AG04449 (cell line): ENCODE results near the gene LLGL1.

Source experiments
- CTCF ChIA-PET: fragments of 350-600 bp; formaldehyde crosslinking; extraction: SDS; loops from one replicate; lab custom pipeline; 2021; ENCODE audit warnings: antibody characterized with exemption; lab: Yijun Ruan, JAX
- POLR2A ChIA-PET: fragments of 400-600, 350-600 bp; formaldehyde crosslinking; extraction: SDS; loops from one replicate; lab custom pipeline; 2020; ENCODE audit warnings: antibody characterized with exemption, inconsistent platforms; lab: Yijun Ruan, JAX
- DNase-seq: peaks from one replicate; pipeline ENCODE4 v3.0.0-alpha.2; 2010; ENCODE audit warnings: low read depth, low spot score
- H3K4me3 ChIP-seq: 2 replicates; pipeline ENCODE4 v1.5.1; 2011; ENCODE audit warnings: low read depth, mild to moderate bottlenecking, control low read depth, low read length
- TF ChIP-seq, protein P1 (sequence below): IDR thresholded peaks from one replicate; pipeline ENCODE4 v1.5.1; 2011; ENCODE audit warnings: mild to moderate bottlenecking, moderate library complexity, low read length, control low read depth, inconsistent platforms; ENCODE audit not compliant: insufficient read depth; ENCODE audit errors: missing control alignments

The LLGL1 gene

DNA sequence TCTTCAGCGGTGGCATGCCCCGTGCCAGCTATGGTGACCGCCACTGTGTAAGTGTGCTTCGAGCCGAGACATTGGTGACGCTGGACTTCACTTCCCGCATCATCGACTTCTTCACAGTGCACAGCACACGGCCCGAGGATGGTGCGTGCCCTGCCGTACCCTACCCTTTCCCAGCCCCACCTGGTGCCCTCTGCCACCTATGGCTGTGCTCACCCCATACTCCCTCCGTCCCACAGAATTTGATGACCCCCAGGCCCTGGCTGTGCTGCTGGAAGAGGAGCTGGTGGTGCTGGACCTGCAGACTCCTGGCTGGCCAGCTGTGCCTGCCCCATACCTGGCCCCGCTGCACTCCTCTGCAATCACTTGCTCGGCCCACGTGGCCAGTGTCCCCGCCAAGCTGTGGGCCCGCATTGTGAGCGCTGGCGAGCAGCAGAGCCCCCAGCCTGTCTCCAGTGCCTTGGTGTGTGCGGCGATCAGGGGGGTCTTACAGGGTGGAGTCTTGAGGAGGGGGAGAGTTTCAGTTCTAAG is 9.5 kb downstream of the LLGL1 start:
- H3K4me3 ChIP-seq: no peak overlapping the region
- ChIA-PET CTCF (interaction anchor here (1.0 to 2.0 kb wide), 3 partner anchors 8 to 20 kb away, joined by 3 to 12 read pairs (median 4); no protein-coding TSS in a partner anchor), POLR2A (no interaction called here)
- TF ChIP-seq, protein P1, sequence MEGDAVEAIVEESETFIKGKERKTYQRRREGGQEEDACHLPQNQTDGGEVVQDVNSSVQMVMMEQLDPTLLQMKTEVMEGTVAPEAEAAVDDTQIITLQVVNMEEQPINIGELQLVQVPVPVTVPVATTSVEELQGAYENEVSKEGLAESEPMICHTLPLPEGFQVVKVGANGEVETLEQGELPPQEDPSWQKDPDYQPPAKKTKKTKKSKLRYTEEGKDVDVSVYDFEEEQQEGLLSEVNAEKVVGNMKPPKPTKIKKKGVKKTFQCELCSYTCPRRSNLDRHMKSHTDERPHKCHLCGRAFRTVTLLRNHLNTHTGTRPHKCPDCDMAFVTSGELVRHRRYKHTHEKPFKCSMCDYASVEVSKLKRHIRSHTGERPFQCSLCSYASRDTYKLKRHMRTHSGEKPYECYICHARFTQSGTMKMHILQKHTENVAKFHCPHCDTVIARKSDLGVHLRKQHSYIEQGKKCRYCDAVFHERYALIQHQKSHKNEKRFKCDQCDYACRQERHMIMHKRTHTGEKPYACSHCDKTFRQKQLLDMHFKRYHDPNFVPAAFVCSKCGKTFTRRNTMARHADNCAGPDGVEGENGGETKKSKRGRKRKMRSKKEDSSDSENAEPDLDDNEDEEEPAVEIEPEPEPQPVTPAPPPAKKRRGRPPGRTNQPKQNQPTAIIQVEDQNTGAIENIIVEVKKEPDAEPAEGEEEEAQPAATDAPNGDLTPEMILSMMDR: no peak
- no peak for DNase-seq

DNA sequence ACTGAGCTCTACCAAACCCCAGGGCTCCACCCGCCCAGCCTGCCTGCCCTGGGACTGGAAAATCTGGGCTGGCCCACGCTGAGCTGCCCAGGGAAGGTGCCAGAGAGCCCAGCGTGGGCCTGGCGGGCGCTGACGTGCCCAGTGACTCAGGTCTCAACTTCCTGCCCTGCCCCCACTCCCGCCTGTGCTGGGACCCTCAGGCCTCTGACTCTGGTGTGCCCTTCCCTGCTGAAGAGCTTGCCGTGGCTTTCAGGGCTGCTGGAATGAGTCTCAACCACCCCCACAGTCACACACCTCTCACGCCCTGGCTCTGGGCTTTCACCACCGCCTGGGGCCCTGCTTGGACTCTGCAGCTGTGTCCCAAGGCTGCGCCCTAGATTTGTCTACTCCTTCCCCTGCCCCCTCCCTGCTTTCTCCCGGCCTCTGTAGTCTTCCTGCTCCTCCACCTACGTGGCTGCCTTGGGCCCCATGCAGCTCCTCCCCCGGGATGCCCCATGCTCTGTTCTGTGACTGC is 10.4 kb downstream of the LLGL1 start:
- TF ChIP-seq, protein P1: no peak
- DNase-seq: no peak
- ChIA-PET CTCF (interaction anchor here (0.8 to 2.0 kb wide), 4 partner anchors 9 to 44 kb away, joined by 3 to 12 read pairs (median 4); no protein-coding TSS in a partner anchor), POLR2A (no interaction called here)
- H3K4me3 ChIP-seq: no peak overlapping the region

DNA sequence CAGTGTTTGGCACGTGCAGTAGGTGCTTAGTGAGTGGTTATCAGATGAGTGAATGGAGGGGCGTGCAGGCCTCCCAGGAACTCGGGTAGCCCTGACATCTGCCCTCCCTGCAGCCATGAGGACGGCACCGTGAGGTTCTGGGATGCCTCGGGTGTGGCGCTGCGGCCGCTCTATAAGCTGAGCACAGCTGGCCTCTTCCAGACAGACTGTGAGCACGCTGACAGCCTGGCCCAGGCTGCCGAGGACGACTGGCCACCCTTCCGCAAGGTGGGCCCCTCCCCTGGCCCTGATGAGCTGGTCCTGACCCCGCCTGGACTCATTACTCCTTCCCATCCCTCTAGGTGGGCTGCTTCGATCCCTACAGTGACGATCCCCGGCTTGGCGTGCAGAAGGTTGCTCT is 11.1 kb downstream of the LLGL1 start:
- H3K4me3 ChIP-seq: no peak overlapping the region

DNA sequence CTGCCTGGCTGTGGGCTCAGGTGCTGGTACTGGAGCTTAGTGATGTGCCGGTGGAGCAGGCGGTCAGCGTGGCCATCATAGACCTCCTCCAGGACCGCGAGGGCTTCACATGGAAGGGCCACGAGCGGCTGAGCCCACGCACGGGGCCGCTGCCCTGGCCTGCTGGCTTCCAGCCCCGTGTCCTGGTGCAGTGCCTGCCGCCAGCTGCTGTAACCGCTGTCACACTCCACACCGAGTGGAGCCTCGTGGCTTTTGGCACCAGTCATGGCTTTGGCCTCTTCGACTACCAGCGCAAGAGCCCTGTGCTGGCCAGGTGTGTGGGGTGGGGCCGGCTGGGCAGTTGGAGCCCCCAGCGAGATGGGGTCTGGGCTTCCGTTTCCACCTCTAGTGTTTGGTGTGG is 12.0 kb downstream of the LLGL1 start:
- no peak for DNase-seq
- POLR2A ChIA-PET: no interaction called here
- no peak overlapping the region for H3K4me3 ChIP-seq
- TF ChIP-seq, protein P1: no peak
- CTCF ChIA-PET: interaction anchor here (1.5 to 2.4 kb wide), 2 partner anchors 11 to 19 kb away, joined by 5 to 15 read pairs; no protein-coding TSS in a partner anchor

More for the DNA sequence above, 11.1 kb downstream of the LLGL1 start:
- no peak for DNase-seq
- ChIA-PET CTCF (interaction anchor here (2.0 to 2.4 kb wide), 2 partner anchors 12 kb away, joined by 12 to 15 read pairs; no protein-coding TSS in a partner anchor), POLR2A (no interaction called here)
- TF ChIP-seq, protein P1: no peak

DNA sequence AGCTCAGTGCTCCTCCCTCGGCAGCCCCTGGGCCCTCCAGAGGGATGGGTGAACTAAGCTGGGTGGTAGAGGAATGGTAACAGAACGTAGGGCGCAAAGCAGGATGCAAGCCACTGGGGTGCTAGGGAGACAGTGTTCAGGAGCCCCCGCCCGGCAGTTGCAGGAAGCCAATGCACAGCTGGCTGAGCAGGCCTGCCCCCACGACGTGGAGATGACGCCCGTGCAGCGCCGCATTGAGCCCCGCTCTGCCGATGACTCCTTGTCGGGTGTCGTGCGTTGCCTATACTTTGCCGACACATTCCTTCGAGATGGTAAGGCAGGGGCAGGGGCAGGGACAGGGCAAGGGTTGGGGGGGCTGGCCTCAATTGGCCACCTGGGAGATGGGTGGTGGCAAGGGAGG is 12.9 kb downstream of the LLGL1 start:
- ChIA-PET POLR2A (no interaction called here), CTCF (interaction anchor here (1.5 to 2.4 kb wide), 2 partner anchors 10 to 20 kb away, joined by 5 to 15 read pairs; no protein-coding TSS in a partner anchor)
- no peak for DNase-seq
- TF ChIP-seq, protein P1: no peak
- no peak overlapping the region for H3K4me3 ChIP-seq

DNA sequence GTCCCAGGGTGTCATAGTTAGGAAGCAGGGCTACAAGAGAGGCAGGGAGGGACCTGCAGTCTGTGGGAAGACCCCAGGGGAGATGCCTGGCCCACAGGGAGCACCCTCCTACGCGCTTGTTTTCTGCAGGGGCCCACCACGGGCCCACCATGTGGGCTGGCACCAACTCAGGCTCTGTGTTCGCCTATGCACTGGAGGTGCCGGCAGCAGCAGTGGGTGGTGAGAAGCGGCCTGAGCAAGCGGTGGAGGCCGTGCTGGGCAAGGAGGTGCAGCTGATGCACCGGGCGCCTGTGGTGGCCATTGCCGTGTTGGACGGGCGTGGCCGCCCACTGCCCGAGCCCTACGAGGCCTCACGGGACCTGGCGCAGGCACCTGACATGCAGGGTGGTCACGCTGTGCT is 15.0 kb downstream of the LLGL1 start:
- POLR2A ChIA-PET: no interaction called here
- TF ChIP-seq, protein P1: no peak
- no peak for DNase-seq
- CTCF ChIA-PET: interaction anchor here (1.4 kb wide), 1 partner anchor 9 kb away, joined by 5 read pairs; no protein-coding TSS in a partner anchor
- no peak overlapping the region for H3K4me3 ChIP-seq
